SK-N-MC (cell line): ENCODE data around the gene B9D1.

Source experiments
- EZH2 ChIP-seq: fragments of 200-600 bp; sonication (generic); IDR thresholded peaks from one replicate; pipeline ENCODE4 v1.6.1; 2017; ENCODE audit warnings: antibody characterized with exemption
- FOXP2 ChIP-seq: optimal IDR thresholded peaks from 2 replicates; pipeline ENCODE3; 2011; ENCODE audit warnings: mild to moderate bottlenecking, moderate library complexity; ENCODE audit not compliant: insufficient read depth; ENCODE audit errors: extremely low read length, control extremely low read depth
- POLR2AphosphoS5 ChIP-seq: IDR thresholded peaks from 2 replicates; pipeline ENCODE4 v1.6.1; 2012; ENCODE audit warnings: mild to moderate bottlenecking, low read depth, low read length, borderline replicate concordance

- TF ChIP-seq POLR2AphosphoS5 (no peak), EZH2 (no peak), FOXP2 (no peak)
Observed at GRCh38 chr17:19359856-19360255, 2.7 kb downstream of the B9D1 start.
